HG02763 (cell line): ENCODE measurements around the gene CNBP.
"Not testable (repeated sequence)": the region's sequence is repeated elsewhere in the genome, so short reads cannot be mapped to it uniquely, and the experiment has no call there.

Experiments used
- ATAC-seq: cut with Tn5 transposase; IDR thresholded peaks from one replicate; pipeline ENCODE4 v1.9.1; 2021; ENCODE audit warnings: mild to moderate bottlenecking, moderate library complexity; ENCODE audit not compliant: unreplicated experiment

CNBP gene

GRCh38 chr3:129183569-129184395 lies at the start of gene CNBP:
CNBP (minus strand) TSS chr3:129183896; CDS start chr3:129171757, 12,139 bp downstream.
- peak; percentile 93 for ATAC-seq

GRCh38 chr3:129231331-129232119 lies 47.8 kb upstream of the CNBP start:
- no peak for ATAC-seq

- ATAC-seq, result no peak
Measured at GRCh38 chr3:129230311-129231019, 46.8 kb upstream of the CNBP start.

- no peak for ATAC-seq
Measured at GRCh38 chr3:129228891-129229585, 45.3 kb upstream of the CNBP start.

- ATAC-seq, result no peak
Measured at GRCh38 chr3:129226374-129226773, 42.7 kb upstream of the CNBP start.

GRCh38 chr3:129224984-129225393 lies 41.3 kb upstream of the CNBP start:
- ATAC-seq, result no peak

GRCh38 chr3:129224387-129224786 lies 40.7 kb upstream of the CNBP start:
- ATAC-seq, result not testable (repeated sequence)

GRCh38 chr3:129218742-129219141 lies 35.0 kb upstream of the CNBP start:
- ATAC-seq, result no peak

- no peak for ATAC-seq
Measured at GRCh38 chr3:129213238-129213637, 29.5 kb upstream of the CNBP start.

- no peak for ATAC-seq
Measured at GRCh38 chr3:129211772-129212171, 28.1 kb upstream of the CNBP start.

GRCh38 chr3:129211345-129211744 lies 27.6 kb upstream of the CNBP start:
- ATAC-seq, result no peak

- ATAC-seq, result no peak
Measured at GRCh38 chr3:129207479-129207878, 23.8 kb upstream of the CNBP start.

- no peak for ATAC-seq
Measured at GRCh38 chr3:129205109-129205832, 21.6 kb upstream of the CNBP start.

- ATAC-seq, result no peak
Measured at GRCh38 chr3:129204473-129204872, 20.8 kb upstream of the CNBP start.

- ATAC-seq, result no peak
Measured at GRCh38 chr3:129199366-129199765, 15.7 kb upstream of the CNBP start.

- no peak for ATAC-seq
Measured at GRCh38 chr3:129197321-129197720, 13.6 kb upstream of the CNBP start.

GRCh38 chr3:129196601-129197000 lies 12.9 kb upstream of the CNBP start:
- no peak for ATAC-seq

GRCh38 chr3:129195731-129196256 lies 12.1 kb upstream of the CNBP start:
- no peak for ATAC-seq

GRCh38 chr3:129189793-129190192 lies 6.1 kb upstream of the CNBP start:
- not testable (repeated sequence) for ATAC-seq

- ATAC-seq, result no peak
Measured at GRCh38 chr3:129187857-129188256, 4.2 kb upstream of the CNBP start.
